Loucy (cell line): ENCODE results near the gene APH1B.

ENCODE experiments used
- H2AFZ ChIP-seq: fragments of 200-600 bp; sonication (generic); 2 replicates; pipeline ENCODE4 v1.6.0; 2016; ENCODE audit warnings: antibody characterized with exemption, mild to moderate bottlenecking, low read length, moderate library complexity
- H3F3A ChIP-seq: fragments of 200-600 bp; 2 replicates; pipeline ENCODE4 v1.6.0; 2016; ENCODE audit warnings: antibody characterized with exemption, low read depth, mild to moderate bottlenecking
- H3K27me3 ChIP-seq: fragments of 200-600 bp; sonication (generic); 2 replicates; pipeline ENCODE4 v1.6.1; 2014; ENCODE audit warnings: low read length, mild to moderate bottlenecking; ENCODE audit not compliant: insufficient read depth, poor library complexity, severe bottlenecking
- H3K36me3 ChIP-seq: fragments of 200-600 bp; sonication (generic); 2 replicates; pipeline ENCODE4 v1.6.1; 2016; ENCODE audit warnings: low read length; ENCODE audit not compliant: insufficient read depth
- H3K4me1 ChIP-seq: fragments of 200-600 bp; sonication (generic); 2 replicates; pipeline ENCODE4 v1.5.1; 2014; ENCODE audit warnings: low read length, mild to moderate bottlenecking; ENCODE audit not compliant: insufficient read depth, poor library complexity, severe bottlenecking
- H3K4me2 ChIP-seq: fragments of 200-600 bp; sonication (generic); 2 replicates; pipeline ENCODE4 v1.6.0; 2014; ENCODE audit warnings: antibody characterized with exemption, low read length, low read depth, mild to moderate bottlenecking; ENCODE audit not compliant: poor library complexity, severe bottlenecking
- H3K4me3 ChIP-seq: fragments of 200-600 bp; sonication (generic); 2 replicates; pipeline ENCODE4 v1.5.1; 2014; ENCODE audit warnings: low read length, mild to moderate bottlenecking, mixed read lengths; ENCODE audit not compliant: poor library complexity, severe bottlenecking
- H3K79me2 ChIP-seq: fragments of 200-600 bp; sonication (generic); 2 replicates; pipeline ENCODE4 v1.6.1; 2014; ENCODE audit warnings: low read length; ENCODE audit not compliant: insufficient read depth
- H3K9ac ChIP-seq: fragments of 200-600 bp; sonication (generic); 2 replicates; pipeline ENCODE4 v1.6.0; 2014; ENCODE audit warnings: mild to moderate bottlenecking, low read depth, low read length, moderate library complexity; ENCODE audit not compliant: poor library complexity, severe bottlenecking
- H3K9me2 ChIP-seq: fragments of 200-600 bp; sonication (generic); replicated peaks from 2 replicates; pipeline ENCODE4 v1.6.1; 2016; ENCODE audit warnings: low read depth, low read length, mixed read lengths
- H3K9me3 ChIP-seq: fragments of 200-600 bp; sonication (generic); 2 replicates; pipeline ENCODE4 v1.6.1; 2014; ENCODE audit warnings: mild to moderate bottlenecking, antibody characterized with exemption, low read length, low read depth; ENCODE audit not compliant: insufficient read depth
- H4K20me1 ChIP-seq: fragments of 200-600 bp; sonication (generic); 2 replicates; pipeline ENCODE4 v1.6.0; 2014; ENCODE audit warnings: antibody characterized with exemption, low read length, mild to moderate bottlenecking; ENCODE audit not compliant: insufficient read depth, poor library complexity, severe bottlenecking
- EZH2phosphoT487 ChIP-seq: fragments of 200-600 bp; IDR thresholded peaks from 2 replicates; pipeline ENCODE4 v1.6.1; 2018; ENCODE audit warnings: antibody characterized with exemption, mild to moderate bottlenecking, moderate library complexity, borderline replicate concordance
- TF ChIP-seq, protein P1 (sequence below): fragments of 200-600 bp; sonication (generic); conservative IDR thresholded peaks from 2 replicates; pipeline ENCODE4 v1.5.1; 2014; ENCODE audit warnings: mild to moderate bottlenecking, antibody characterized with exemption, low read length

The APH1B gene

DNA sequence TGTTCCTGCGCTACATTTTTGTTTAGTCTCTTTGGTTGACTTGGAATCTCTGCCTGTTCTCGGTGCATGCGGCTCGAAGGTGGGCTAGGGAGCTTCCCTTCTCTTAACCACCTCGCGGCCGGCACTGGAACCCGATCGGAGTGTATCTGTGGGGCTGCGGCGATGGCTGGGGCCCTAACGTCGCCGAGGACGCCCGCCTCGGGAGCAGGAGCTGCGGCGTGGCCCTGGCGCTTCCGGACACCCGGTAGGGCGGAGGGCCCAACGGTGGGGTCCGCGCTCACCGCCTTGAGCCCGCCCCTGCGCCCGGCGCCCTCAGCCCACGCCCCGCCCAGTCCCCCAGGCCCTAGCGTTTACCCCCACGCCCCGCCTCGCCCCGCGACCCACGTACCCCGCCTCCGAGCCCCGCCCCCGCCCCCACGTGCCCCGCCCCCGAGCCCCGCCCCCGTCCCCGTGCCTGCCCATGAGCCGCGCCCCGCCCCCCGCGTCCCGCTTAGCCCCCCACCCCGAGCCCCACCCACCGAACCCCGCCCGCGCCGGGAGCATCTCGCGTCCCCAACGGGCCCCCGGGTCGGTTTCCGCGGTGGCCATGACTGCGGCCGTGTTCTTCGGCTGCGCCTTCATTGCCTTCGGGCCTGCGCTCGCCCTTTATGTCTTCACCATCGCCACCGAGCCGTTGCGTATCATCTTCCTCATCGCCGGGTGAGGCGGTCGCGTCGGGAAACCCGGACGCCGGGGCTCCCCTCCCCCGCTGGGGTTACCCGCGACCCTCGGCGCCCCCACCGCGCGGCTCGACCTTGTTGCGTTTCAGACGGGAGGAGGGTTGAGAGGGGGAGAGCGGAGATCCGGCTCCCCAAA, at the start of gene APH1B:
Gene APH1B, plus strand, starts transcription at position 568 of the 855 bp plus-strand sequence. Its CDS starts 19 bp downstream, at position 587.
- H3K4me1 ChIP-seq: peaks cover 49% of the 10 kb centered on the region
- peak within 1 kb of the TSS; percentile 88 for H2AFZ ChIP-seq
- H3F3A ChIP-seq: peaks cover 4% of the 10 kb centered on the region; the same call in 1 of the 2 replicates
- H3K9ac ChIP-seq: peak within 1 kb of the TSS; percentile 88
- H3K4me3 ChIP-seq: peak within 1 kb of the TSS; percentile 81
- H3K4me2 ChIP-seq: peak within 1 kb of the TSS; percentile 85
- H3K36me3 ChIP-seq: no peaks in the 10 kb centered on the region
- TF ChIP-seq, protein P1, sequence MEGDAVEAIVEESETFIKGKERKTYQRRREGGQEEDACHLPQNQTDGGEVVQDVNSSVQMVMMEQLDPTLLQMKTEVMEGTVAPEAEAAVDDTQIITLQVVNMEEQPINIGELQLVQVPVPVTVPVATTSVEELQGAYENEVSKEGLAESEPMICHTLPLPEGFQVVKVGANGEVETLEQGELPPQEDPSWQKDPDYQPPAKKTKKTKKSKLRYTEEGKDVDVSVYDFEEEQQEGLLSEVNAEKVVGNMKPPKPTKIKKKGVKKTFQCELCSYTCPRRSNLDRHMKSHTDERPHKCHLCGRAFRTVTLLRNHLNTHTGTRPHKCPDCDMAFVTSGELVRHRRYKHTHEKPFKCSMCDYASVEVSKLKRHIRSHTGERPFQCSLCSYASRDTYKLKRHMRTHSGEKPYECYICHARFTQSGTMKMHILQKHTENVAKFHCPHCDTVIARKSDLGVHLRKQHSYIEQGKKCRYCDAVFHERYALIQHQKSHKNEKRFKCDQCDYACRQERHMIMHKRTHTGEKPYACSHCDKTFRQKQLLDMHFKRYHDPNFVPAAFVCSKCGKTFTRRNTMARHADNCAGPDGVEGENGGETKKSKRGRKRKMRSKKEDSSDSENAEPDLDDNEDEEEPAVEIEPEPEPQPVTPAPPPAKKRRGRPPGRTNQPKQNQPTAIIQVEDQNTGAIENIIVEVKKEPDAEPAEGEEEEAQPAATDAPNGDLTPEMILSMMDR: no peak
- TF ChIP-seq EZH2phosphoT487: no peak
- H3K9me3 ChIP-seq: no peaks in the 10 kb centered on the region
- H3K9me2 ChIP-seq: no peaks in the 10 kb centered on the region
- no peaks in the 10 kb centered on the region for H3K27me3 ChIP-seq
- peaks cover 14% of the 10 kb centered on the region for H3K79me2 ChIP-seq
- no peaks in the 10 kb centered on the region for H4K20me1 ChIP-seq

DNA sequence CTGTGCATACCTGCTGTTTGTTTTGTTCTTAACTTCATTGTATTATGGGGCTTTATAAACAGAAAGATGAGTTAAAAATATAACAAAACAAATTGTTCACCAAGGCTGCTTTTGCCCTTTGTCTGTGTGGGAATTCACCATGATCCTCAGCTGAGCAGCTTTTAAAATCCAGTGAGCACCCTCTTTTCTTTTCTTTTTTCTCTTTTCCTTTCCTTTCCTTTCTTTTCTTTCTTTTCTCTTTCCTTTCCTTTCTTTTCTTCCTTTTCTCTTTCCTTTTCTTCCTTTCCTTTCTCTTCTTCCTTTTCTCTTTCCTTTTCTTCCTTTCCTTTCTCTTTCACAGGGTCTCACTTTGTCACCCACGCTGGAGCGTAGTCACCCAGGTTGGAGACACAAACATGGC, 49.7 kb upstream of the APH1B start:
- TF ChIP-seq, protein P1: no peak
- no peak for TF ChIP-seq EZH2phosphoT487
- H3K9ac ChIP-seq: no peak overlapping the region
- no peak overlapping the region for H3K4me2 ChIP-seq
- peaks cover 5% of the 10 kb centered on the region; the same call in 1 of the 2 replicates for H3F3A ChIP-seq
- H3K9me3 ChIP-seq: no peaks in the 10 kb centered on the region
- peaks cover 92% of the 10 kb centered on the region for H3K79me2 ChIP-seq
- H4K20me1 ChIP-seq: peaks cover 12% of the 10 kb centered on the region
- H3K36me3 ChIP-seq: peaks cover 27% of the 10 kb centered on the region
- H2AFZ ChIP-seq: no peak overlapping the region
- H3K4me3 ChIP-seq: no peak overlapping the region
- H3K27me3 ChIP-seq: no peaks in the 10 kb centered on the region
- no peaks in the 10 kb centered on the region for H3K9me2 ChIP-seq
- peaks cover 36% of the 10 kb centered on the region for H3K4me1 ChIP-seq

DNA sequence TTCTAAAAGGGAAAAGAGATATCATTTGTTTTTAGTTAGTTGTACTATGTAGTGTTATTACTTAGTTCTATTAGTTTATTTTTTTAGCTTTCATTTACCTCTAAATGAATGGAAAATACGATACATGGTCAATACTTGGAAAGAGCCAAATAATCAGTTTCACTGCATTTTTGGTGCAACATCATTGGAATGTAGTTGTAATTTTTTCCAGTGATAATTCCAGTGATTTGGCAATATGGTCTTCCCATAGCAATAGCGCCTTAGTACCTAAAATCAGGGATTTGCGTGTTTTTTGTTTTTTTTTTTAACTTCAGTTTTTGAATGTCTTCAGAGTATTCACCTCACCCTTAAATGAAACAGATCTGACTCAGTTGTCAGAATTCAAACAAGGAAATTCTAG, 46.2 kb upstream of the APH1B start:
- TF ChIP-seq, protein P1: no peak
- TF ChIP-seq EZH2phosphoT487: no peak
- Histone ChIP-seq H3K36me3 (peaks cover 3% of the 10 kb centered on the region; the same call in 1 of the 2 replicates), H2AFZ (no peak overlapping the region), H3K9ac (no peak overlapping the region), H3K79me2 (peaks cover 89% of the 10 kb centered on the region), H3K4me2 (peak overlapping the region; percentile 57), H3K4me3 (no peak overlapping the region), H3K27me3 (no peaks in the 10 kb centered on the region), H3K9me3 (no peaks in the 10 kb centered on the region), H3F3A (peaks cover 5% of the 10 kb centered on the region), H4K20me1 (peaks cover 36% of the 10 kb centered on the region), H3K9me2 (no peaks in the 10 kb centered on the region), H3K4me1 (peaks cover 60% of the 10 kb centered on the region)
